Spinal cord (tissue), 10 donors: Measurements from ENCODE around the gene PPM1L. TPM values are rescaled to one million over a fixed set of nuclear protein-coding genes. Genes with fewer than 3 reads are reported as not detected.

Source experiments
- DNase-seq, 6 donors: peaks; one replicate each; pipeline versions ENCODE4 v3.0.0 to v3.0.0-alpha.2; 2013 to 2015; ENCODE audit warnings: low spot score in 6 of 6, low read depth in 4 of 6
- H3K27ac ChIP-seq: one replicate; pipeline ENCODE4 v1.5.1; 2013; ENCODE audit warnings: low read depth, low read length, control low read depth
- H3K27me3 ChIP-seq: one replicate; pipeline ENCODE4 v1.6.1; 2013; ENCODE audit warnings: low read length; ENCODE audit not compliant: control insufficient read depth, insufficient read depth
- H3K36me3 ChIP-seq: one replicate; pipeline ENCODE4 v1.6.1; 2013; ENCODE audit warnings: low read length; ENCODE audit not compliant: control insufficient read depth, insufficient read depth
- H3K4me1 ChIP-seq: one replicate; pipeline ENCODE4 v1.6.1; 2013; ENCODE audit warnings: low read length; ENCODE audit not compliant: control insufficient read depth, insufficient read depth
- H3K4me3 ChIP-seq: one replicate; pipeline ENCODE4 v1.5.1; 2013; ENCODE audit warnings: low read depth, low read length, control low read depth
- H3K9me3 ChIP-seq: one replicate; pipeline ENCODE4 v1.6.1; 2013; ENCODE audit warnings: low read length; ENCODE audit not compliant: control insufficient read depth, insufficient read depth
- WGBS: methylation state at CpG from one replicate; pipeline ENCODE4 v1.1.5; 2013; ENCODE audit warnings: missing lambda C conversion rate; ENCODE audit not compliant: insufficient coverage; 5-methylcytosine and 5-hydroxymethylcytosine counted together
- polyA plus RNA-seq, 2 donors: library from polyadenylated mRNA; unstranded; fragments of 120-200 nt; gene quantifications; one replicate each; pipeline ENCODE4 v1.2.1, GENCODE V29; 2013; ENCODE audit not compliant: insufficient read length in 2 of 2
- total RNA-seq, 2 donors: library from RNA; depleted of rRNA in 1 of 2; stranded (reverse); fragments of 120-200 nt in 1 of 2; fragments of >200 nt in 1 of 2; gene quantifications; one replicate each; pipeline versions ENCODE4 v1.2.3 to v1.2.4, GENCODE V29; 2013 to 2014
- donor health status: healthy.

PPM1L gene
- total and polyA plus RNA-seq, 4 donors: 15.4 to 47.9 (median 24.5) TPM

DNA sequence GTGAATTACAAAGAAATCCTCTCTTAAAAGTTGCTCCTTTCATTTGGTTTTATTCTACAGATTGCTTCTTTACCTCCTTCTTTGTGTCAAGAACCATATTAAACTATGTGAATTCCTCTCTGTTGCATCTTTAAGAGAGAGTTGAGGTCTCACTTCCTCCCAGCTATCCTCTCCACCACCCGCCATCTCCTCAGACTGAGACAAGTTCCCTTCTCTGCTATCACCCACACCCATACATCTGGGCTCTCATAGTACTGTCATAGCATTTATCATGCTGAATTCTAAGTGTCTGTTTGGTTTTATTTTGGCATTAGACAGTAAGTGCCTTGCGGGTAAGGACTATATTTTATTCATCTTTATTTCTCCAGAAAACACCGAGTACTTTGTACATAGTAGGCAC, 294.9 kb downstream of the PPM1L start:
- Histone ChIP-seq H3K27me3 (no peaks in the 10 kb centered on the region), H3K36me3 (no peaks in the 10 kb centered on the region), H3K9me3 (no peaks in the 10 kb centered on the region), H3K27ac (no peak overlapping the region), H3K4me1 (no peaks in the 10 kb centered on the region), H3K4me3 (no peak overlapping the region)
- DNase-seq: no peak
- WGBS: 100% methylated on average over 1 of the region's 3 CpGs

DNA sequence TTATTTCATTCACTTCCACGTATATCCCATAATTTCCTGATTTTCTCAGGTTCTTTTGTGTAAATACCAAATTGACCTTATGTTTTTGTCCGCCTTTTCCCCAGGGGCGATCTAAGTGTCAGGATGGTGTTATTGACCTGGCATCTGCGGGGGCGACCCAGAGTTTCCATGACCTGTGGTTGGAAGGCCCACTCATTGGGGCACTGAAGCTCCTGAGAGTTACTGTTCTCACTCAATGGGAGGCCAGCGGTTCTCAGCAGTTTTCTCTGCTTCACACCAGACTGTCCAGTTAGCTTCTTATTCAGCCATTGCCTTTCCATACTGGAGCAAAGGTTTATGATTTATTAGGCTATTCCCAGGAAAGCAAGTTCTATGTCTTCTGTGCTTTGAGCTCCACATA, 295.8 kb downstream of the PPM1L start:
- Histone ChIP-seq H3K36me3 (no peaks in the 10 kb centered on the region), H3K4me3 (no peak overlapping the region), H3K9me3 (no peaks in the 10 kb centered on the region), H3K27me3 (no peaks in the 10 kb centered on the region), H3K4me1 (no peaks in the 10 kb centered on the region), H3K27ac (no peak overlapping the region)
- DNase-seq: no peak
- 94% methylated on average over 5 of the region's 6 CpGs for WGBS

GRCh38 chr3:161054860-161055604, 299.0 kb downstream of the PPM1L start:
- WGBS: 86% methylated on average over 2 of the region's 5 CpGs
- Histone ChIP-seq H3K4me1 (no peaks in the 10 kb centered on the region), H3K27me3 (no peaks in the 10 kb centered on the region), H3K4me3 (no peak overlapping the region), H3K9me3 (no peaks in the 10 kb centered on the region), H3K27ac (no peak overlapping the region), H3K36me3 (no peaks in the 10 kb centered on the region)
- no peak for DNase-seq

DNA sequence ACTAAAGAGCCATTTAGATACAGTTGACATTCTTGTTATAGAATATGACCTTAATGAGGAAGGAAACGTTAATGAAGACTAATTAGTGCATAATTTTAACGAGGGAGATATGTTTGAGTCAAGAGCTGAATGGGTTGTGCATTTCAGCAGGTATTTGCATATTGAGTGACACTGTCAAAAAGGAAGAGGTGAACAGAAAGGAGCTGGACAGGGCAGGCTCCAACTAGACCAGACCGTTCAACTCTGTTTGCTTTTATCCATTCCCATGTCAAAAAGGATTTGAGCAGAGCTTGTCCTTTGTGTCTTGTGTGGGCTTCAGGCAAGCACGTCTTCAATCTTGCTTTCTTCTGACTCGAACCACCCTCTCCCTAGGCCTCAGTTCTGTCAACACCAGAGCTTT, 308.4 kb downstream of the PPM1L start:
- Histone ChIP-seq H3K27ac (no peak overlapping the region), H3K36me3 (no peaks in the 10 kb centered on the region), H3K4me3 (no peak overlapping the region), H3K27me3 (no peaks in the 10 kb centered on the region), H3K9me3 (no peaks in the 10 kb centered on the region), H3K4me1 (peaks cover 2% of the 10 kb centered on the region)
- no peak for DNase-seq
- WGBS: 92% methylated on average over 4 of the region's 5 CpGs

DNA sequence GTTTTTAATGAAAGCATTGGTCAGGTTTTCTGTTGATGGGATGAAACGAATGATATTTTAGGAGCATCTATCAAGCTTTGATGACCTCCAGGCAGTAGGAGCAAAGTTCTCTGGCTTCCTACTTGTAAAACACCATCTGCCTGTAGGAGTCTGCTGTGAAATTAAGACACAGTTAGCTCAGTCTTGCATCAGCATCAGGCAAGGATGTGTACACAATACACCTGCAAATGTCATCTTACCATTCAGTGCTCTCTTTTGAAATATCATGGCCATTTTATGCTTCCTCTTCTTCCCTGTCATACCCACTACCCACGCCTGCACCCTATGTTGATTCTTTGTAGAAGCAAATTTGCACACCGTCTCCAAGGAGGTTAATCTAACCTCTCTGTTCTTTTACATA, 310.9 kb downstream of the PPM1L start:
- WGBS: 81% methylated on average over 3 of the region's 3 CpGs
- Histone ChIP-seq H3K9me3 (no peaks in the 10 kb centered on the region), H3K4me1 (peaks cover 7% of the 10 kb centered on the region), H3K27me3 (no peaks in the 10 kb centered on the region), H3K4me3 (no peak overlapping the region), H3K36me3 (no peaks in the 10 kb centered on the region), H3K27ac (no peak overlapping the region)
- DNase-seq: no peak

DNA sequence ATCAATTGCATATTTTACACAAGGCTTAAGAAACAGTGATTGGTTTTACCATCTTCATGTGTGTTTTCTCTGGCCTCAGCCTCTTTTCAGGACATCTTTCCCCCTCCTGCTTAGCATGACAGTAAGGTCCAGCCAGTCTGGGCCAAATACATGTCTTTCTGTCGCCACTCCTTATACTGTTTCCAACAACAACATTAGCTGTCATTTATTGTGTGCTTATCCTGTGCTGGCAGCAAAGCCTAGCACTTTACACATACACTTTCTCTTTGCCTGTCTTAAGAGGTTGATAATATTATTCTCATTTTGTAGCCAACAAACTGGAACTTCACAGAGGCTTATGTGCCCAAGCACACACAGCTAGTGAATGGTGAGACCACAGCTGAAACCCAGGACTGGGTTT, 311.3 kb downstream of the PPM1L start:
- H3K4me1 ChIP-seq: peaks cover 7% of the 10 kb centered on the region
- H3K36me3 ChIP-seq: no peaks in the 10 kb centered on the region
- no peak for DNase-seq
- no peak overlapping the region for H3K4me3 ChIP-seq
- H3K27me3 ChIP-seq: no peaks in the 10 kb centered on the region
- H3K27ac ChIP-seq: no peak overlapping the region
- H3K9me3 ChIP-seq: no peaks in the 10 kb centered on the region
- no CpG with 5 or more reads among the region's 1 CpG for WGBS

- WGBS: 67% methylated on average over 1 of the region's 5 CpGs
- no peaks in the 10 kb centered on the region for H3K27me3 ChIP-seq
- H3K36me3 ChIP-seq: no peaks in the 10 kb centered on the region
- H3K4me1 ChIP-seq: peaks cover 7% of the 10 kb centered on the region
- peak in 1 of 6 donors; percentile 3 for DNase-seq
- H3K27ac ChIP-seq: no peak overlapping the region
- H3K9me3 ChIP-seq: no peaks in the 10 kb centered on the region
- no peak overlapping the region for H3K4me3 ChIP-seq
Observed at GRCh38 chr3:161069511-161070251, 313.6 kb downstream of the PPM1L start.

DNA sequence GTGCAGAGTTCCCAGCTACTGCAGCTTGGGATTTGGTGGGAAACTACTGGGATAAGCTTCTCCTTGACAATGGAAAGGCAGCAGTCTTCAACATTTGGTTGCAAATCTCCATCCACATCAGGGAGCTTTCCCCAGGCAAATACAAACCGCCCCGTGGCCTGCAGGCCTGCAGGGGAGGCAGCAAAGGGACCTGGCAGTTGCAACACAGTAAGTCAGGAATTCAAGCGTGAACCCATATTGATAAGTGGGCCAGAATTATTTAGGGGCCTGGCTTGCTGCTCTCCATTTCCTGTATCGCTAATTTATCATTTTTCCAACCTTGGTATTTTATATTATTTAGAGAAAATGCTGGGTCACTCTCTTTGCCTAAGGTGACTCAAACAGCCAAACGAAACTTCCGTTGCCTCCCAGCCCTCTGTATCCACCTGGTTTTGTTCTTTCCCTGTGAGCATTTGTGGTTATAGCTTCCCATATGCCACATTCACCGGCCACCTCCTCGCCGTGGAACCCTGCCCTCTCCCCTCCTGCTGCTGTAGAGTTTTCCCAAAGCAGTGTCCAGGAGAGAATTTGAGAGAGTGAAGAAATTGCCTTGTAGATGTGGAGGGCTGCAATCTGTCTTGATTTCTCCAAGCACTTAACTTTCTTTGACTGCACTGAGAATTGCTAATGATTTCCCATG, 314.4 kb downstream of the PPM1L start:
- Histone ChIP-seq H3K9me3 (no peaks in the 10 kb centered on the region), H3K27me3 (no peaks in the 10 kb centered on the region), H3K4me3 (no peak overlapping the region), H3K27ac (no peak overlapping the region), H3K4me1 (peaks cover 7% of the 10 kb centered on the region), H3K36me3 (no peaks in the 10 kb centered on the region)
- no peak for DNase-seq
- 79% methylated on average over 4 of the region's 9 CpGs for WGBS

- no peak for DNase-seq
- WGBS: no CpG with 5 or more reads among the region's 6 CpGs
- no peaks in the 10 kb centered on the region for H3K9me3 ChIP-seq
- H3K36me3 ChIP-seq: no peaks in the 10 kb centered on the region
- H3K27ac ChIP-seq: no peak overlapping the region
- no peaks in the 10 kb centered on the region for H3K27me3 ChIP-seq
- no peak overlapping the region for H3K4me3 ChIP-seq
- H3K4me1 ChIP-seq: peaks cover 7% of the 10 kb centered on the region
Observed at GRCh38 chr3:161070980-161071663, 315.1 kb downstream of the PPM1L start.
